ENCODE data around the gene ZDHHC20. TPM values are rescaled to one million over a fixed set of nuclear protein-coding genes. Genes with fewer than 3 reads are reported as not detected.

ZDHHC20 gene
- total RNA-seq, 1 experiment from 2014 or later: 69.1 TPM

DNA sequence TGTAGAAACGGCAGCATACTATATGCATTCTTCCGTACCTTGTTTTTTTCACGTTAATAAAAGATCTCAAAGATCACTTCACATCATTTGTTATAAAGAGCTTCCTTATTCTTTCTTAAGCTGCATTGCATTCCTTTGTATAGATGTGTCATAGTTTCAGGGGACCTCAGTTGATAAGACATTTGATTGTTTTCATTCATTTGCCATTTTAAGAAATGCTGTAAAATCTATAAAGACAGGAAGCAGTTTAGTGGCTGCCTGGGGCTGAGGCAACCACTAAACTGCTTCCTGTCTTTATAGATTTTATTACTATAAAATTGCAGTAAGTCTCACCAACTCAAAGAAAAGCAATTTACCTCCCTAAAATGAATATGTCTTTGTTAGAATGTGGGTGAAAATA lies 59.4 kb downstream of the ZDHHC20 start:
- no peak overlapping the region for H3K27ac Mint-ChIP-seq

More for the DNA sequence above, 59.4 kb downstream of the ZDHHC20 start:
- TF ChIP-seq, protein P1, sequence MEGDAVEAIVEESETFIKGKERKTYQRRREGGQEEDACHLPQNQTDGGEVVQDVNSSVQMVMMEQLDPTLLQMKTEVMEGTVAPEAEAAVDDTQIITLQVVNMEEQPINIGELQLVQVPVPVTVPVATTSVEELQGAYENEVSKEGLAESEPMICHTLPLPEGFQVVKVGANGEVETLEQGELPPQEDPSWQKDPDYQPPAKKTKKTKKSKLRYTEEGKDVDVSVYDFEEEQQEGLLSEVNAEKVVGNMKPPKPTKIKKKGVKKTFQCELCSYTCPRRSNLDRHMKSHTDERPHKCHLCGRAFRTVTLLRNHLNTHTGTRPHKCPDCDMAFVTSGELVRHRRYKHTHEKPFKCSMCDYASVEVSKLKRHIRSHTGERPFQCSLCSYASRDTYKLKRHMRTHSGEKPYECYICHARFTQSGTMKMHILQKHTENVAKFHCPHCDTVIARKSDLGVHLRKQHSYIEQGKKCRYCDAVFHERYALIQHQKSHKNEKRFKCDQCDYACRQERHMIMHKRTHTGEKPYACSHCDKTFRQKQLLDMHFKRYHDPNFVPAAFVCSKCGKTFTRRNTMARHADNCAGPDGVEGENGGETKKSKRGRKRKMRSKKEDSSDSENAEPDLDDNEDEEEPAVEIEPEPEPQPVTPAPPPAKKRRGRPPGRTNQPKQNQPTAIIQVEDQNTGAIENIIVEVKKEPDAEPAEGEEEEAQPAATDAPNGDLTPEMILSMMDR (conservative IDR thresholded peaks at IDR 0.05): no peak
- no peak overlapping the region for H4K91ac ChIP-seq (ENCODE audit: insufficient read length, low read depth, low read length)
- no peak overlapping the region for H4K5ac ChIP-seq (ENCODE audit: insufficient read length, low read depth, low read length)
- H2BK120ac ChIP-seq (ENCODE audit: low read depth, low read length, poor library complexity, severe bottlenecking): no peak overlapping the region
- H3T11ph ChIP-seq (ENCODE audit: low read length): no peak overlapping the region
- H3K79me2 ChIP-seq (ENCODE audit: insufficient read depth, low read length): no peaks in the 10 kb centered on the region
- no peak overlapping the region for H3K4me3 Mint-ChIP-seq
- no peaks in the 10 kb centered on the region for H3K79me1 ChIP-seq (ENCODE audit: insufficient read depth, low read depth, low read length, poor library complexity, severe bottlenecking)
- no peaks in the 10 kb centered on the region for H3K4me1 Mint-ChIP-seq
- no peaks in the 10 kb centered on the region for H4K20me1 ChIP-seq (ENCODE audit: control insufficient read depth, insufficient read depth, insufficient read length)
- no peak overlapping the region for H3K23ac ChIP-seq (ENCODE audit: insufficient read length, low read depth, low read length)
- H2AFZ ChIP-seq (ENCODE audit: low read length): no peak overlapping the region
- H3K14ac ChIP-seq (ENCODE audit: insufficient read depth, low read length): no peak overlapping the region
- H3K9me3 ChIP-seq (ENCODE audit: control insufficient read depth, low read depth, low read length): no peaks in the 10 kb centered on the region
- H3K9me3 Mint-ChIP-seq: no peaks in the 10 kb centered on the region
- no peak overlapping the region for H3K56ac ChIP-seq (ENCODE audit: insufficient read length, low read depth, low read length)
- no peaks in the 10 kb centered on the region for H3K4me1 ChIP-seq (ENCODE audit: insufficient read depth, low read length)
- no peaks in the 10 kb centered on the region for H3K27me3 Mint-ChIP-seq (ENCODE audit: low read depth)
- H3K36me3 Mint-ChIP-seq (ENCODE audit: insufficient read depth in 1 of 3, low read depth in 3 of 3): peaks cover 13 to 54% (median 48%) of the 10 kb centered on the region in 3 experiments
- H2BK15ac ChIP-seq (ENCODE audit: low read depth, low read length): no peak overlapping the region
- H2BK5ac ChIP-seq (ENCODE audit: insufficient read length, low read length): no peak overlapping the region
- H3K27ac ChIP-seq (ENCODE audit: insufficient read length, low read depth, low read length): no peak overlapping the region
- H2BK12ac ChIP-seq (ENCODE audit: insufficient read length, low read depth, low read length): no peak overlapping the region
- no peak overlapping the region for H3K4ac ChIP-seq (ENCODE audit: low read depth, low read length)
- H3K23me2 ChIP-seq (ENCODE audit: insufficient read length, low read depth, low read length, poor library complexity, severe bottlenecking): no peaks in the 10 kb centered on the region
- DNase-seq: no peak
- no peak overlapping the region for H2AK5ac ChIP-seq (ENCODE audit: insufficient read length, low read length)
- H3K27me3 ChIP-seq (ENCODE audit: insufficient read depth, low read length): no peaks in the 10 kb centered on the region
- H3K18ac ChIP-seq (ENCODE audit: insufficient read length, low read depth, low read length): no peak overlapping the region
- no CpG with 5 or more reads among the region's 3 CpGs for WGBS (ENCODE audit: extremely low coverage, insufficient read length, low lambda C conversion rate)
- no peak overlapping the region for H4K8ac ChIP-seq (replicated peaks; ENCODE audit: insufficient read length, low read depth, low read length)
- no peak overlapping the region for H3K4me2 ChIP-seq (ENCODE audit: insufficient read depth, insufficient read length, low read length)
- no peak overlapping the region for H3K9ac ChIP-seq (ENCODE audit: extremely low read depth, insufficient read length, low read length)
- H2BK20ac ChIP-seq (ENCODE audit: low read depth, low read length, poor library complexity, severe bottlenecking): no peak overlapping the region
